ENCODE results near the gene ATP5MC3. TPM values are rescaled to one million over a fixed set of nuclear protein-coding genes. Genes with fewer than 3 reads are reported as not detected.

Gene ATP5MC3
- total and polyA plus RNA-seq, 2 of the 13 experiments (the other 11 are each of a cell fraction or from before 2014, with no cell fraction given): 676 to 1,007 TPM

GRCh38 chr2:175167792-175168563 is 13.5 kb downstream of the ATP5MC3 start, which contains the start of gene ATF2 (continued):
- peak; percentile 65; the same call in 1 of the 2 replicates for TF ChIP-seq E2F1 (CRISPR knock-in tag; IDR thresholded peaks at IDR 0.05)
- 0 out of 2 replicates have a peak, but pooled peaks have one; percentile 66 for TF ChIP-seq ZSCAN22 (CRISPR knock-in tag; IDR thresholded peaks at IDR 0.05)
- no peak for TF ChIP-seq NR3C1 (CRISPR knock-in tag; IDR thresholded peaks at IDR 0.05)
- no peak for TF ChIP-seq ZNF30 (CRISPR knock-in tag; IDR thresholded peaks at IDR 0.05)
- TF ChIP-seq ZSCAN30 (CRISPR knock-in tag; IDR thresholded peaks at IDR 0.05): no peak
- no peak; the same call in 1 of the 2 replicates for TF ChIP-seq SNAPC2 (CRISPR knock-in tag; IDR thresholded peaks at IDR 0.05)
- TF ChIP-seq ZSCAN20 (CRISPR knock-in tag; IDR thresholded peaks at IDR 0.05; ENCODE audit: borderline replicate concordance): no peak
- TF ChIP-seq THAP9 (CRISPR knock-in tag; IDR thresholded peaks at IDR 0.05; ENCODE audit: borderline replicate concordance): peak; percentile 85; the same call in 1 of the 2 replicates
- no peak for TF ChIP-seq ATRX (CRISPR knock-in tag; IDR thresholded peaks at IDR 0.05; ENCODE audit: borderline replicate concordance)
- no peak for TF ChIP-seq ZNF124 (CRISPR knock-in tag; IDR thresholded peaks at IDR 0.05)
- no peak for TF ChIP-seq ARNT (IDR thresholded peaks at IDR 0.05)
- TF ChIP-seq EP300 (IDR thresholded peaks at IDR 0.05; ENCODE audit: low read depth in 2 of 2, low read length in 2 of 2): peak in 1 of 2 experiments; percentile 10; a peak in 1 of 4 replicates
- TF ChIP-seq EP300 (CRISPR knock-in tag; IDR thresholded peaks at IDR 0.05; ENCODE audit: borderline replicate concordance): peak; percentile 42
- TF ChIP-seq SRSF1 (optimal IDR thresholded peaks at IDR 0.05; ENCODE audit: low read depth, low read length): peak; percentile 21
- no peak; the same call in 1 of the 2 replicates for TF ChIP-seq KAT7 (CRISPR knock-in tag; IDR thresholded peaks at IDR 0.05; ENCODE audit: borderline replicate concordance)
- no peak for TF ChIP-seq TAF15 (IDR thresholded peaks at IDR 0.05; ENCODE audit: low read depth, low read length, poor library complexity, severe bottlenecking)
- no peak for TF ChIP-seq ZNF615 (CRISPR knock-in tag; IDR thresholded peaks at IDR 0.05; ENCODE audit: borderline replicate concordance)
- peak; percentile 19; the same call in 1 of the 2 replicates for TF ChIP-seq REPIN1 (CRISPR knock-in tag; IDR thresholded peaks at IDR 0.05; ENCODE audit: borderline replicate concordance, low read depth)
- TF ChIP-seq ZC3H4 (CRISPR knock-in tag; IDR thresholded peaks at IDR 0.05; ENCODE audit: borderline replicate concordance): no peak
- TF ChIP-seq BORCS8-MEF2B (CRISPR knock-in tag; IDR thresholded peaks at IDR 0.05): peak; percentile 84; the same call in 1 of the 2 replicates
- peak; percentile 90; the same call in 1 of the 2 replicates for TF ChIP-seq BRD4 (CRISPR knock-in tag; IDR thresholded peaks at IDR 0.05)
